Measurements from ENCODE around the gene PRPF8.

The PRPF8 gene

GRCh38 chr17:1644493-1645206 lies 40.0 kb downstream of the PRPF8 start:
- peak; percentile 66 for DNase-seq (ENCODE audit: low spot score)

GRCh38 chr17:1643999-1644492 lies 40.6 kb downstream of the PRPF8 start:
- peak; percentile 46 for DNase-seq (ENCODE audit: low spot score)

- DNase-seq (ENCODE audit: low spot score): peak; percentile 76
Observed at GRCh38 chr17:1643293-1643998, 41.2 kb downstream of the PRPF8 start.

GRCh38 chr17:1641065-1641403 lies 43.6 kb downstream of the PRPF8 start:
- no peak for DNase-seq (ENCODE audit: low spot score)

- DNase-seq (ENCODE audit: low spot score): no peak
Observed at GRCh38 chr17:1640329-1641064, 44.2 kb downstream of the PRPF8 start.

- DNase-seq (ENCODE audit: low spot score): no peak
Observed at GRCh38 chr17:1639549-1640180, 45.0 kb downstream of the PRPF8 start.

GRCh38 chr17:1638624-1639300 lies 45.9 kb downstream of the PRPF8 start:
- DNase-seq (ENCODE audit: low spot score): no peak

GRCh38 chr17:1638171-1638590 lies 46.5 kb downstream of the PRPF8 start:
- DNase-seq (ENCODE audit: low spot score): no peak

- DNase-seq (ENCODE audit: low spot score): no peak
Observed at GRCh38 chr17:1636732-1637285, 47.9 kb downstream of the PRPF8 start.

- no peak for DNase-seq (ENCODE audit: low spot score)
Observed at GRCh38 chr17:1635675-1636465, 48.8 kb downstream of the PRPF8 start.

GRCh38 chr17:1634841-1635650 lies 49.6 kb downstream of the PRPF8 start:
- no peak for DNase-seq (ENCODE audit: low spot score)

- no peak for DNase-seq (ENCODE audit: low spot score)
Observed at GRCh38 chr17:1630662-1631061, 54.0 kb downstream of the PRPF8 start.

GRCh38 chr17:1629504-1630310 lies 55.0 kb downstream of the PRPF8 start:
- DNase-seq (ENCODE audit: low spot score): peak; percentile 55

- DNase-seq (ENCODE audit: low spot score): peak; percentile 93
Observed at GRCh38 chr17:1628856-1629503, 55.7 kb downstream of the PRPF8 start.

GRCh38 chr17:1627982-1628855 lies 56.4 kb downstream of the PRPF8 start, which contains the start of gene SLC43A2:
TSS of gene SLC43A2 (minus strand) at chr17:1628834. CDS start at chr17:1627874, 960 bp downstream.
- peak; percentile 75 for DNase-seq (ENCODE audit: low spot score)

- DNase-seq (ENCODE audit: low spot score): no peak
Observed at GRCh38 chr17:1627182-1627981, 57.3 kb downstream of the PRPF8 start.
